BE2C (cell line): ENCODE measurements around the gene TANC1.

ENCODE experiments used
- DNase-seq: peaks from one replicate; pipeline ENCODE4 v3.0.0-alpha.2; 2020
- H3K27me3 ChIP-seq: fragments of 250-450 bp; sonication (Bioruptor Pico); 2 replicates; pipeline ENCODE4 v1.5.1; 2020; ENCODE audit warnings: mild to moderate bottlenecking
- H3K36me3 ChIP-seq: fragments of 250-450 bp; sonication (Bioruptor Pico); 2 replicates; pipeline ENCODE4 v1.5.1; 2020; ENCODE audit warnings: mild to moderate bottlenecking
- H3K4me1 ChIP-seq: fragments of 250-450 bp; sonication (Bioruptor Pico); 2 replicates; pipeline ENCODE4 v1.5.1; 2020
- H3K4me3 ChIP-seq: 2 replicates; pipeline ENCODE4 v1.5.1; 2011; ENCODE audit warnings: low read depth, low read length
- H3K9me3 ChIP-seq: fragments of 250-450 bp; sonication (Bioruptor Pico); 2 replicates; pipeline ENCODE4 v1.5.1; 2020
- CTCF ChIP-seq: IDR thresholded peaks from 2 replicates; pipeline ENCODE4 v1.5.1; 2012; ENCODE audit warnings: mild to moderate bottlenecking, low read depth, low read length

Gene TANC1

GRCh38 chr2:159192371-159192918 lies 224.0 kb downstream of the TANC1 start:
- no peaks in the 10 kb centered on the region for H3K9me3 ChIP-seq
- no peak overlapping the region for H3K4me3 ChIP-seq
- no peaks in the 10 kb centered on the region for H3K4me1 ChIP-seq
- no peak for DNase-seq
- no peaks in the 10 kb centered on the region for H3K36me3 ChIP-seq
- no peak for TF ChIP-seq CTCF
- H3K27me3 ChIP-seq, result no peaks in the 10 kb centered on the region

GRCh38 chr2:159193791-159194190 lies 225.4 kb downstream of the TANC1 start:
- no peak for DNase-seq
- Histone ChIP-seq H3K36me3 (no peaks in the 10 kb centered on the region), H3K9me3 (no peaks in the 10 kb centered on the region), H3K4me3 (no peak overlapping the region), H3K27me3 (no peaks in the 10 kb centered on the region), H3K4me1 (no peaks in the 10 kb centered on the region)
- no peak for TF ChIP-seq CTCF

- no peak for DNase-seq
- H3K4me1 ChIP-seq, result no peaks in the 10 kb centered on the region
- TF ChIP-seq CTCF, result no peak
- no peaks in the 10 kb centered on the region for H3K27me3 ChIP-seq
- no peaks in the 10 kb centered on the region for H3K9me3 ChIP-seq
- H3K36me3 ChIP-seq, result no peaks in the 10 kb centered on the region
- no peak overlapping the region for H3K4me3 ChIP-seq
Observed at GRCh38 chr2:159194241-159194640, 225.8 kb downstream of the TANC1 start.

GRCh38 chr2:159195697-159196096 lies 227.3 kb downstream of the TANC1 start:
- DNase-seq, result no peak
- no peaks in the 10 kb centered on the region for H3K36me3 ChIP-seq
- no peaks in the 10 kb centered on the region for H3K4me1 ChIP-seq
- H3K4me3 ChIP-seq, result no peak overlapping the region
- no peaks in the 10 kb centered on the region for H3K9me3 ChIP-seq
- H3K27me3 ChIP-seq, result no peaks in the 10 kb centered on the region
- no peak for TF ChIP-seq CTCF

- Histone ChIP-seq H3K4me1 (no peaks in the 10 kb centered on the region), H3K4me3 (no peak overlapping the region), H3K36me3 (no peaks in the 10 kb centered on the region), H3K9me3 (no peaks in the 10 kb centered on the region), H3K27me3 (no peaks in the 10 kb centered on the region)
- DNase-seq, result no peak
- no peak for TF ChIP-seq CTCF
Observed at GRCh38 chr2:159196393-159196925, 228.0 kb downstream of the TANC1 start.

GRCh38 chr2:159199236-159199635 lies 230.8 kb downstream of the TANC1 start:
- H3K36me3 ChIP-seq, result no peaks in the 10 kb centered on the region
- no peak for DNase-seq
- no peaks in the 10 kb centered on the region for H3K27me3 ChIP-seq
- H3K9me3 ChIP-seq, result no peaks in the 10 kb centered on the region
- no peak overlapping the region for H3K4me3 ChIP-seq
- no peak for TF ChIP-seq CTCF
- H3K4me1 ChIP-seq, result no peaks in the 10 kb centered on the region
